ENCODE data around the gene C17orf78.

C17orf78 gene

DNA sequence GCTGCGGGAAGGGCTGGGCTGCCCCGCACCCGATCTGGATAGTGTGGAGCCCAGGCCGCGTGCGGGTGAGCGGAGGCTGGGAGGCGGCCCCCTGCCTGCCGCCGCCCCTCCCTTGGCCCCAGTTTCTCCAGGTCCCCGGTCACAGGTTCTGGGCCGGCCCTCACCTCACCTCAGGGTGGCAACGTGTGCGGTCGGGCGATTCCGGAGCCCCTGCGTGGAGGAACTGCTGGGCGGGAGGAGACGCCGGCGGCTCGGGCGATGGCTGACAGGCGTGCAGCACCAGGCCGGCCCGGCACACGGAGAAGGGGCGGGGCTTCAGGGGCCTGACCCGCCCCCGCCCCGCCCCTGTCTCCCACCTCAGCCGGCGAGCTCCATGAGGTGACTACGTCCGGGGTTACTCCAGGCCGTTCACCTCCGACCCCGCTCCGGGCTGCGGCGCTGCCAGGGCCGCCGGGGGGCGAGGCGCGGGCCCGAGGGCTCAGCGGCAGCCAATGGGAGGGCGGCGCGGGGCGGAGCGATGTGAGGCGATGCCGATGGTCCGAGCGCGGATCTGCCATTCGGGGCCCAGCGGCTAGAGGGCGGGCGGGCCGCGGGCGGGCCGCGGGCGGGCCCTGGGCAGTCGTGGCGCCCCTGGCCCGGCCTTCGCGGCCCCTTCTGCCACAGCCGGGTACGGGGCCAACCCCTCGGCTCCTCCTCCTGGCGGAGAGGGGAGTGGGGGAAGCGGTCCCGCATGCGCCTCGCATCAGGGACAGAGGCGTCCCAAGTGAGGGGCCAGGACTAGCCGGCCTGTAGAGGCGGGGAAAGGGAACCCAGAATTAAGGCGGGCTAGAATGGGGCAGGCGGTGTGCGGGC lies 16.7 kb upstream of the C17orf78 start (continued):
- TF ChIP-seq ZNF558 (tag by site-specific recombination; IDR thresholded peaks at IDR 0.05) = no peak
- TF ChIP-seq, protein P1, sequence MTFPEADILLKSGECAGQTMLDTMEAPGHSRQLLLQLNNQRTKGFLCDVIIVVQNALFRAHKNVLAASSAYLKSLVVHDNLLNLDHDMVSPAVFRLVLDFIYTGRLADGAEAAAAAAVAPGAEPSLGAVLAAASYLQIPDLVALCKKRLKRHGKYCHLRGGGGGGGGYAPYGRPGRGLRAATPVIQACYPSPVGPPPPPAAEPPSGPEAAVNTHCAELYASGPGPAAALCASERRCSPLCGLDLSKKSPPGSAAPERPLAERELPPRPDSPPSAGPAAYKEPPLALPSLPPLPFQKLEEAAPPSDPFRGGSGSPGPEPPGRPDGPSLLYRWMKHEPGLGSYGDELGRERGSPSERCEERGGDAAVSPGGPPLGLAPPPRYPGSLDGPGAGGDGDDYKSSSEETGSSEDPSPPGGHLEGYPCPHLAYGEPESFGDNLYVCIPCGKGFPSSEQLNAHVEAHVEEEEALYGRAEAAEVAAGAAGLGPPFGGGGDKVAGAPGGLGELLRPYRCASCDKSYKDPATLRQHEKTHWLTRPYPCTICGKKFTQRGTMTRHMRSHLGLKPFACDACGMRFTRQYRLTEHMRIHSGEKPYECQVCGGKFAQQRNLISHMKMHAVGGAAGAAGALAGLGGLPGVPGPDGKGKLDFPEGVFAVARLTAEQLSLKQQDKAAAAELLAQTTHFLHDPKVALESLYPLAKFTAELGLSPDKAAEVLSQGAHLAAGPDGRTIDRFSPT (tag by site-specific recombination; IDR thresholded peaks at IDR 0.05) = no peak
- no peak for TF ChIP-seq ZNF707 (tag by site-specific recombination; IDR thresholded peaks at IDR 0.05)
- no peak for TF ChIP-seq GLI2 (tag by site-specific recombination; IDR thresholded peaks at IDR 0.05; ENCODE audit: borderline replicate concordance, low read depth)
- TF ChIP-seq, protein P2, sequence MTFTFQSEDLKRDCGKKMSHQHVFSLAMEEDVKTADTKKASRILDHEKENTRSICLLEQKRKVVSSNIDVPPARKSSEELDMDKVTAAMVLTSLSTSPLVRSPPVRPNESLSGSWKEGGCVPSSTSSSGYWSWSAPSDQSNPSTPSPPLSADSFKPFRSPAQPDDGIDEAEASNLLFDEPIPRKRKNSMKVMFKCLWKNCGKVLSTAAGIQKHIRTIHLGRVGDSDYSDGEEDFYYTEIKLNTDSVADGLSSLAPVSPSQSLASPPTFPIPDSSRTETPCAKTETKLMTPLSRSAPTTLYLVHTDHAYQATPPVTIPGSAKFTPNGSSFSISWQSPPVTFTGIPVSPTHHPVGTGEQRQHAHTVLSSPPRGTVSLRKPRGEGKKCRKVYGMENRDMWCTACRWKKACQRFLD (tag by site-specific recombination; IDR thresholded peaks at IDR 0.05) = no peak; the same call in 1 of the 2 replicates
- TF ChIP-seq, protein P3, sequence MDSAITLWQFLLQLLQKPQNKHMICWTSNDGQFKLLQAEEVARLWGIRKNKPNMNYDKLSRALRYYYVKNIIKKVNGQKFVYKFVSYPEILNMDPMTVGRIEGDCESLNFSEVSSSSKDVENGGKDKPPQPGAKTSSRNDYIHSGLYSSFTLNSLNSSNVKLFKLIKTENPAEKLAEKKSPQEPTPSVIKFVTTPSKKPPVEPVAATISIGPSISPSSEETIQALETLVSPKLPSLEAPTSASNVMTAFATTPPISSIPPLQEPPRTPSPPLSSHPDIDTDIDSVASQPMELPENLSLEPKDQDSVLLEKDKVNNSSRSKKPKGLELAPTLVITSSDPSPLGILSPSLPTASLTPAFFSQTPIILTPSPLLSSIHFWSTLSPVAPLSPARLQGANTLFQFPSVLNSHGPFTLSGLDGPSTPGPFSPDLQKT (IDR thresholded peaks at IDR 0.05; ENCODE audit: borderline replicate concordance, low read depth, low read length) = no peak
- no peak for TF ChIP-seq FEZF1 (tag by site-specific recombination; IDR thresholded peaks at IDR 0.05)
- TF ChIP-seq, protein P4, sequence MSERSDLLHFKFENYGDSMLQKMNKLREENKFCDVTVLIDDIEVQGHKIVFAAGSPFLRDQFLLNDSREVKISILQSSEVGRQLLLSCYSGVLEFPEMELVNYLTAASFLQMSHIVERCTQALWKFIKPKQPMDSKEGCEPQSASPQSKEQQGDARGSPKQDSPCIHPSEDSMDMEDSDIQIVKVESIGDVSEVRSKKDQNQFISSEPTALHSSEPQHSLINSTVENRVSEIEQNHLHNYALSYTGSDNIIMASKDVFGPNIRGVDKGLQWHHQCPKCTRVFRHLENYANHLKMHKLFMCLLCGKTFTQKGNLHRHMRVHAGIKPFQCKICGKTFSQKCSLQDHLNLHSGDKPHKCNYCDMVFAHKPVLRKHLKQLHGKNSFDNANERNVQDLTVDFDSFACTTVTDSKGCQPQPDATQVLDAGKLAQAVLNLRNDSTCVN (tag by site-specific recombination; optimal IDR thresholded peaks at IDR 0.05) = peak; percentile 51
- TF ChIP-seq ZNF76 (tag by site-specific recombination; IDR thresholded peaks at IDR 0.05; ENCODE audit: borderline replicate concordance, low read depth) = no peak
- TF ChIP-seq ZNF341 (tag by site-specific recombination; IDR thresholded peaks at IDR 0.05; ENCODE audit: low read depth) = 0 out of 2 replicates have a peak, but pooled peaks have one; percentile 19
- TF ChIP-seq ZNF768 (tag by site-specific recombination; IDR thresholded peaks at IDR 0.05) = no peak
- no peak for TF ChIP-seq ZNF10 (tag by site-specific recombination; IDR thresholded peaks at IDR 0.05)
- TF ChIP-seq, protein P5, sequence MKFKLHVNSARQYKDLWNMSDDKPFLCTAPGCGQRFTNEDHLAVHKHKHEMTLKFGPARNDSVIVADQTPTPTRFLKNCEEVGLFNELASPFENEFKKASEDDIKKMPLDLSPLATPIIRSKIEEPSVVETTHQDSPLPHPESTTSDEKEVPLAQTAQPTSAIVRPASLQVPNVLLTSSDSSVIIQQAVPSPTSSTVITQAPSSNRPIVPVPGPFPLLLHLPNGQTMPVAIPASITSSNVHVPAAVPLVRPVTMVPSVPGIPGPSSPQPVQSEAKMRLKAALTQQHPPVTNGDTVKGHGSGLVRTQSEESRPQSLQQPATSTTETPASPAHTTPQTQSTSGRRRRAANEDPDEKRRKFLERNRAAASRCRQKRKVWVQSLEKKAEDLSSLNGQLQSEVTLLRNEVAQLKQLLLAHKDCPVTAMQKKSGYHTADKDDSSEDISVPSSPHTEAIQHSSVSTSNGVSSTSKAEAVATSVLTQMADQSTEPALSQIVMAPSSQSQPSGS (tag by site-specific recombination; IDR thresholded peaks at IDR 0.05; ENCODE audit: low read depth) = no peak
- no peak for TF ChIP-seq ZNF202 (tag by site-specific recombination; IDR thresholded peaks at IDR 0.05; ENCODE audit: borderline replicate concordance)
- TF ChIP-seq, protein P6, sequence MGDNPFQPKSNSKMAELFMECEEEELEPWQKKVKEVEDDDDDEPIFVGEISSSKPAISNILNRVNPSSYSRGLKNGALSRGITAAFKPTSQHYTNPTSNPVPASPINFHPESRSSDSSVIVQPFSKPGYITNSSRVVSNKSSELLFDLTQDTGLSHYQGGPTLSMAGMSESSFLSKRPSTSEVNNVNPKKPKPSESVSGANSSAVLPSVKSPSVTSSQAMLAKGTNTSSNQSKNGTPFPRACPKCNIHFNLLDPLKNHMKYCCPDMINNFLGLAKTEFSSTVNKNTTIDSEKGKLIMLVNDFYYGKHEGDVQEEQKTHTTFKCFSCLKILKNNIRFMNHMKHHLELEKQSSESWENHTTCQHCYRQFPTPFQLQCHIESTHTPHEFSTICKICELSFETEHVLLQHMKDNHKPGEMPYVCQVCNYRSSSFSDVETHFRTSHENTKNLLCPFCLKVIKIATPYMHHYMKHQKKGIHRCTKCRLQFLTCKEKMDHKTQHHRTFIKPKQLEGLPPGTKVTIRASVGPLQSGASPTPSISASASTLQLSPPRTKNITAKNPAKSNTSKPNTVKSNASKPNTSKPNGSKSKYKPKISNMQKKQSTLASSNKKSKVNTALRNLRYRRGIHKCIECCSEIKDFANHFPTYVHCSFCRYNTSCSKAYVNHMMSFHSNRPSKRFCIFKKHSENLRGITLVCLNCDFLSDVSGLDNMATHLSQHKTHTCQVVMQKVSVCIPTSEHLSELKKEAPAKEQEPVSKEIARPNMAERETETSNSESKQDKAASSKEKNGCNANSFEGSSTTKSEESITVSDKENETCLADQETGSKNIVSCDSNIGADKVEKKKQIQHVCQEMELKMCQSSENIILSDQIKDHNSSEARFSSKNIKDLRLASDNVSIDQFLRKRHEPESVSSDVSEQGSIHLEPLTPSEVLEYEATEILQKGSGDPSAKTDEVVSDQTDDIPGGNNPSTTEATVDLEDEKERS (tag by site-specific recombination; IDR thresholded peaks at IDR 0.05) = no peak
- no peak for TF ChIP-seq ZNF157 (tag by site-specific recombination; IDR thresholded peaks at IDR 0.05)
- TF ChIP-seq ZNF623 (tag by site-specific recombination; IDR thresholded peaks at IDR 0.05) = no peak
- TF ChIP-seq ZNF664 (tag by site-specific recombination; IDR thresholded peaks at IDR 0.05) = no peak
- TF ChIP-seq WT1 (tag by site-specific recombination; IDR thresholded peaks at IDR 0.05) = peak; percentile 39; the same call in 1 of the 2 replicates
- TF ChIP-seq, protein P7, sequence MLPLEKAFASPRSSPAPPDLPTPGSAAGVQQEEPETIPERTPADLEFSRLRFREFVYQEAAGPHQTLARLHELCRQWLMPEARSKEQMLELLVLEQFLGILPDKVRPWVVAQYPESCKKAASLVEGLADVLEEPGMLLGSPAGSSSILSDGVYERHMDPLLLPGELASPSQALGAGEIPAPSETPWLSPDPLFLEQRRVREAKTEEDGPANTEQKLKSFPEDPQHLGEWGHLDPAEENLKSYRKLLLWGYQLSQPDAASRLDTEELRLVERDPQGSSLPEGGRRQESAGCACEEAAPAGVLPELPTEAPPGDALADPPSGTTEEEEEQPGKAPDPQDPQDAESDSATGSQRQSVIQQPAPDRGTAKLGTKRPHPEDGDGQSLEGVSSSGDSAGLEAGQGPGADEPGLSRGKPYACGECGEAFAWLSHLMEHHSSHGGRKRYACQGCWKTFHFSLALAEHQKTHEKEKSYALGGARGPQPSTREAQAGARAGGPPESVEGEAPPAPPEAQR (tag by site-specific recombination; IDR thresholded peaks at IDR 0.05) = 0 out of 2 replicates have a peak, but pooled peaks have one; percentile 56
- TF ChIP-seq, protein P8, sequence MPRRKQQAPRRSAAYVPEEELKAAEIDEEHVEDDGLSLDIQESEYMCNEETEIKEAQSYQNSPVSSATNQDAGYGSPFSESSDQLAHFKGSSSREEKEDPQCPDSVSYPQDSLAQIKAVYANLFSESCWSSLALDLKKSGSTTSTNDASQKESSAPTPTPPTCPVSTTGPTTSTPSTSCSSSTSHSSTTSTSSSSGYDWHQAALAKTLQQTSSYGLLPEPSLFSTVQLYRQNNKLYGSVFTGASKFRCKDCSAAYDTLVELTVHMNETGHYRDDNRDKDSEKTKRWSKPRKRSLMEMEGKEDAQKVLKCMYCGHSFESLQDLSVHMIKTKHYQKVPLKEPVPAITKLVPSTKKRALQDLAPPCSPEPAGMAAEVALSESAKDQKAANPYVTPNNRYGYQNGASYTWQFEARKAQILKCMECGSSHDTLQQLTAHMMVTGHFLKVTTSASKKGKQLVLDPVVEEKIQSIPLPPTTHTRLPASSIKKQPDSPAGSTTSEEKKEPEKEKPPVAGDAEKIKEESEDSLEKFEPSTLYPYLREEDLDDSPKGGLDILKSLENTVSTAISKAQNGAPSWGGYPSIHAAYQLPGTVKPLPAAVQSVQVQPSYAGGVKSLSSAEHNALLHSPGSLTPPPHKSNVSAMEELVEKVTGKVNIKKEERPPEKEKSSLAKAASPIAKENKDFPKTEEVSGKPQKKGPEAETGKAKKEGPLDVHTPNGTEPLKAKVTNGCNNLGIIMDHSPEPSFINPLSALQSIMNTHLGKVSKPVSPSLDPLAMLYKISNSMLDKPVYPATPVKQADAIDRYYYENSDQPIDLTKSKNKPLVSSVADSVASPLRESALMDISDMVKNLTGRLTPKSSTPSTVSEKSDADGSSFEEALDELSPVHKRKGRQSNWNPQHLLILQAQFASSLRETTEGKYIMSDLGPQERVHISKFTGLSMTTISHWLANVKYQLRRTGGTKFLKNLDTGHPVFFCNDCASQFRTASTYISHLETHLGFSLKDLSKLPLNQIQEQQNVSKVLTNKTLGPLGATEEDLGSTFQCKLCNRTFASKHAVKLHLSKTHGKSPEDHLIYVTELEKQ (tag by site-specific recombination; IDR thresholded peaks at IDR 0.05; ENCODE audit: borderline replicate concordance) = no peak
- no peak for TF ChIP-seq ZNF670 (tag by site-specific recombination; IDR thresholded peaks at IDR 0.05; ENCODE audit: low read depth)
